Activated CD4-positive, alpha-beta T cell treated with anti-CD3 and anti-CD28 coated beads for 1 hour (primary cell): ENCODE results near the gene RNF123.

ENCODE experiments used
- DNase-seq: peaks from one replicate; pipeline ENCODE4 v3.0.0-alpha.2; 2020

The RNF123 gene

DNA sequence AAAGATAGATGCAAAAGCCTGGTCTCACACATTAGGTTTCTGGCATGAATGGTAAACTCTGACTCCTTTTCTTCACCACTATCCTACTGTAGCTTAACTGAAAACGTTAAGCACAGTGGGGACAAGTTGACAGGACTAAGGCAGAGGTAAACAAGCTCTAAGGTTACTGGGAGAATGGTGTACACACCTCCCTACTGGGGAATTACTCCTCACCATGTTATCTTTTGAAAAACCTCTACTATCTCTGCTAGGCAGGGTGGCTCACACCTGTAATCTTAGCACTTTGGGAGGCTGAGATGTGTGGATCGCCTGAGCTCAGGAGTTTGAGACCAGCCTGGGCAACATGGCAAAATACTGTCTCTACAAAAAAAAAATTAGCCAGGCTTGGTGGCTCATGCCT, 67.8 kb downstream of the RNF123 start:
- DNase-seq = no peak

- DNase-seq = no peak
These were observed 69.9 kb downstream of the RNF123 start for GRCh38 chr3:49759226-49759625.

GRCh38 chr3:49761661-49762060, 72.3 kb downstream of the RNF123 start:
- DNase-seq = no peak

GRCh38 chr3:49763981-49764380, 74.6 kb downstream of the RNF123 start:
- DNase-seq = no peak

DNA sequence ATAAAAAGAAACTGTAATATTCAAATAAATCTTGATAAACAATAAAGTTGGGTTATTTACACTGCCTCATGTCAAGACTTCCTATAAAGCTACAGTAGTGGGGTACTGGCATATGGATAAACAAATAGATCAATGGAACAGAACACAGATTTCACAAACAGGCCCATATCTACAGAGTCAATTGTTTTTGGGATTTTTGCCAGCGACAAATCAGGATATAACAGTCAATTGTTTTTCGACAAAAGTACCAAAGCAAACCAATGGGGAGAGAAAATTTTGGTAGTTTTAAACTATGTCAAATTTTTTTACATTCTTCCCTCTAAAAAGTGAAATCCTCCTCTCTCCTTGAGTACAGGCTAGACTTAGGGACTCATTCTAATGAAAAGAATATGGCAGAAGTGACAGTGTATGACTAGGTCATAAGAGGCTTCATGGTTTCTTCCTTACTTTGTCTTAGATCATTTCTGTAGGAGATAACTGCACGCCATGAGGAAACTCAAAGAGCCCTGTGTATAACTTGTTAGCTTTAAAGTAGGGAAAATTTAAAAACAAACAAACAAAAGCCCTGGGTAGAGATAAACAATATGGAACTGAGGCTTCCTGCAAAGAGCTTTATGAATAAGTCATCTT, 80.0 kb downstream of the RNF123 start:
- no peak for DNase-seq

- no peak for DNase-seq
These were observed 80.6 kb downstream of the RNF123 start for GRCh38 chr3:49769926-49770325.
